ENCODE data around the gene TFCP2. TPM values are rescaled to one million over a fixed set of nuclear protein-coding genes. Genes with fewer than 3 reads are reported as not detected.

TFCP2 gene
- total and polyA plus RNA-seq, 2 experiments from 2014 or later, result 12.2 to 17.0 TPM

- H3K4me1 ChIP-seq (ENCODE audit: low read depth), result peaks cover 4% of the 10 kb centered on the region
- DNase-seq (ENCODE audit: low read depth in 1 of 2, low spot score in 1 of 2), result no peak
- no peak overlapping the region for H3K27ac ChIP-seq
- H3K9me3 ChIP-seq (ENCODE audit: low read depth), result no peaks in the 10 kb centered on the region
- TF ChIP-seq CTCF (IDR thresholded peaks at IDR 0.05; ENCODE audit: low read depth, low read length), result no peak
- H3K4me3 ChIP-seq, result no peak overlapping the region
- no peaks in the 10 kb centered on the region for H3K27me3 ChIP-seq
- no peaks in the 10 kb centered on the region for H3K36me3 ChIP-seq
Observed at GRCh38 chr12:51195841-51196240, 22.9 kb upstream of the TFCP2 start.

- Histone ChIP-seq H3K4me1 (ENCODE audit: low read depth) (peaks cover 7% of the 10 kb centered on the region), H3K27me3 (no peaks in the 10 kb centered on the region), H3K36me3 (no peaks in the 10 kb centered on the region), H3K27ac (no peak overlapping the region), H3K9me3 (ENCODE audit: low read depth) (no peaks in the 10 kb centered on the region), H3K4me3 (no peak overlapping the region)
- no peak for TF ChIP-seq CTCF (IDR thresholded peaks at IDR 0.05; ENCODE audit: low read depth, low read length)
- no peak for DNase-seq (ENCODE audit: low read depth in 1 of 2, low spot score in 1 of 2)
Observed at GRCh38 chr12:51192284-51192671, 19.3 kb upstream of the TFCP2 start.

GRCh38 chr12:51191516-51192283 is 18.8 kb upstream of the TFCP2 start:
- Histone ChIP-seq H3K27me3 (no peaks in the 10 kb centered on the region), H3K9me3 (ENCODE audit: low read depth) (no peaks in the 10 kb centered on the region), H3K4me1 (ENCODE audit: low read depth) (peaks cover 7% of the 10 kb centered on the region), H3K36me3 (no peaks in the 10 kb centered on the region), H3K4me3 (no peak overlapping the region), H3K27ac (no peak overlapping the region)
- DNase-seq (ENCODE audit: low read depth in 1 of 2, low spot score in 1 of 2), result no peak
- TF ChIP-seq CTCF (IDR thresholded peaks at IDR 0.05; ENCODE audit: low read depth, low read length), result no peak

GRCh38 chr12:51190820-51191219 is 17.9 kb upstream of the TFCP2 start:
- H3K9me3 ChIP-seq (ENCODE audit: low read depth), result no peaks in the 10 kb centered on the region
- H3K4me3 ChIP-seq, result no peak overlapping the region
- DNase-seq (ENCODE audit: low read depth in 1 of 2, low spot score in 1 of 2), result peak in 1 of 2 donors; percentile 73
- no peak overlapping the region for H3K27ac ChIP-seq
- no peak for TF ChIP-seq CTCF (IDR thresholded peaks at IDR 0.05; ENCODE audit: low read depth, low read length)
- H3K4me1 ChIP-seq (ENCODE audit: low read depth), result peaks cover 7% of the 10 kb centered on the region
- H3K27me3 ChIP-seq, result no peaks in the 10 kb centered on the region
- no peaks in the 10 kb centered on the region for H3K36me3 ChIP-seq

- no peak for TF ChIP-seq CTCF (IDR thresholded peaks at IDR 0.05; ENCODE audit: low read depth, low read length)
- H3K4me1 ChIP-seq (ENCODE audit: low read depth), result peaks cover 7% of the 10 kb centered on the region
- H3K36me3 ChIP-seq, result no peaks in the 10 kb centered on the region
- H3K4me3 ChIP-seq, result no peak overlapping the region
- no peaks in the 10 kb centered on the region for H3K9me3 ChIP-seq (ENCODE audit: low read depth)
- H3K27ac ChIP-seq, result no peak overlapping the region
- H3K27me3 ChIP-seq, result no peaks in the 10 kb centered on the region
- no peak for DNase-seq (ENCODE audit: low read depth in 1 of 2, low spot score in 1 of 2)
Observed at GRCh38 chr12:51189790-51190355, 16.9 kb upstream of the TFCP2 start.
